ENCODE measurements around the gene MRPL43. TPM values are rescaled to one million over a fixed set of nuclear protein-coding genes. Genes with fewer than 3 reads are reported as not detected.

Gene MRPL43
- total and polyA plus RNA-seq, 2 donors (not counting 3 experiments of a cell fraction or from before 2014, with no cell fraction given) = 75.0 to 144 TPM

DNA sequence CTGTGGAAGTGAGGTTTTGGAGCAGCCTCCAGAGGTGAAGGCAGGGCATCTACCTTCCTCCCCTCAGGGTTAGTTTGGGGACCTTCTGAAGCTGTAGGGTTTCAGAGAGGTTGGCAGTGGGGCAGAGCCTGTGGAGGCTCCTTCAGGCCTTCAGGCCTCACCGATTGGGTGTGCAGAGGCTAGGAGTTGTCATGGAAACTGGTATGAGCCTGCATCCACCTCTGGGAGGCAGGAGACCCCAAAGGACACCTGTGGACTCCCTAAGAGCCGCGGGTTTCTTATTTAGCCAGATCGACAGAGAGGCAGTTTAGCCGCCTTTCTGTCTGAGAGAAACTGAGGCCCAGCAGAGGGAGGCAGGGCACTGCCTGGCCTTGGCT, 14.3 kb upstream of the MRPL43 start:
- peaks cover 34% of the 10 kb centered on the region for H3K79me2 ChIP-seq (ENCODE audit: control insufficient read depth, insufficient read depth, low read length)
- H3K9me3 ChIP-seq (replicated peaks; ENCODE audit: control insufficient read depth, insufficient read depth, low read length) = no peaks in the 10 kb centered on the region

More for the DNA sequence above, 14.3 kb upstream of the MRPL43 start:
- intact Hi-C loops (cut with micrococcal nuclease) = loop anchor here (1.0 kb wide), 1 partner anchor 31 kb away; no protein-coding TSS in a partner anchor
- FAIRE-seq (no peak), DNase-seq (ENCODE audit: low read depth, low spot score) (no peak)
- ChIA-PET CTCF (interaction anchor here (1.6 to 12.6 kb wide), 3 partner anchors 10 to 65 kb away, joined by 3 to 254 read pairs (median 18); no protein-coding TSS in a partner anchor), POLR2A (no interaction called here)
- Histone ChIP-seq H3K27me3 (ENCODE audit: control insufficient read depth in 2 of 2, insufficient read depth in 2 of 2, low read length in 2 of 2) (no peaks in the 10 kb centered on the region), H3K4me2 (ENCODE audit: insufficient read depth, low read length) (peak overlapping the region; percentile 3), H3K9ac (replicated peaks; ENCODE audit: extremely low read depth, insufficient read depth, low read length) (no peak overlapping the region), H4K20me1 (replicated peaks; ENCODE audit: control insufficient read depth, extremely low read depth, insufficient read depth, low read length) (no peaks in the 10 kb centered on the region), H2AFZ (ENCODE audit: low read depth, low read length) (no peak overlapping the region), H3K9me1 (replicated peaks; ENCODE audit: control insufficient read depth, extremely low read depth, insufficient read depth, low read length) (no peaks in the 10 kb centered on the region), H3K36me3 (ENCODE audit: control insufficient read depth in 2 of 2, extremely low read depth in 1 of 2, insufficient read depth in 2 of 2, low read length in 2 of 2) (peaks cover 13 to 29% of the 10 kb centered on the region in 2 experiments), H3K4me3 (replicated peaks in 1 of 3; ENCODE audit: insufficient read depth in 1 of 3, low read depth in 1 of 3, low read length in 3 of 3) (no peak overlapping the region), H3K27ac (ENCODE audit: insufficient read depth, low read depth, low read length) (peak overlapping the region; percentile 40), H3K4me1 (ENCODE audit: control insufficient read depth, extremely low read depth, insufficient read depth, low read length) (peaks cover 29% of the 10 kb centered on the region)
- no TSS peak for BruUV-seq (replicated peaks)
- dilution Hi-C loops (cut with MboI; ENCODE audit: extremely low pct_ligation_motif_present, low sequenced_read_pairs) = no loop called here
- TF ChIP-seq FOS (IDR thresholded peaks at IDR 0.05; ENCODE audit: borderline replicate concordance, insufficient read depth, low read length) = no peak
- TF ChIP-seq, protein P1, sequence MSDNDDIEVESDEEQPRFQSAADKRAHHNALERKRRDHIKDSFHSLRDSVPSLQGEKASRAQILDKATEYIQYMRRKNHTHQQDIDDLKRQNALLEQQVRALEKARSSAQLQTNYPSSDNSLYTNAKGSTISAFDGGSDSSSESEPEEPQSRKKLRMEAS (IDR thresholded peaks at IDR 0.05; ENCODE audit: insufficient read depth, insufficient read length) = no peak
- TF ChIP-seq GATA2 (IDR thresholded peaks at IDR 0.05; ENCODE audit: insufficient read depth, insufficient read length, low read depth, low read length) = no peak
- TF ChIP-seq POLR2AphosphoS5 (IDR thresholded peaks at IDR 0.05; ENCODE audit: insufficient read depth, low read depth, low read length) = no peak
- no peak for TF ChIP-seq POLR2A (IDR thresholded peaks at IDR 0.05; ENCODE audit: low read depth, low read length)
- TF ChIP-seq JUN (IDR thresholded peaks at IDR 0.05; ENCODE audit: borderline replicate concordance, insufficient read depth, insufficient read length, low read depth) = no peak
- no peak for TF ChIP-seq MYC (IDR thresholded peaks at IDR 0.05; ENCODE audit: low read depth, low read length)
- TF ChIP-seq, protein P2, sequence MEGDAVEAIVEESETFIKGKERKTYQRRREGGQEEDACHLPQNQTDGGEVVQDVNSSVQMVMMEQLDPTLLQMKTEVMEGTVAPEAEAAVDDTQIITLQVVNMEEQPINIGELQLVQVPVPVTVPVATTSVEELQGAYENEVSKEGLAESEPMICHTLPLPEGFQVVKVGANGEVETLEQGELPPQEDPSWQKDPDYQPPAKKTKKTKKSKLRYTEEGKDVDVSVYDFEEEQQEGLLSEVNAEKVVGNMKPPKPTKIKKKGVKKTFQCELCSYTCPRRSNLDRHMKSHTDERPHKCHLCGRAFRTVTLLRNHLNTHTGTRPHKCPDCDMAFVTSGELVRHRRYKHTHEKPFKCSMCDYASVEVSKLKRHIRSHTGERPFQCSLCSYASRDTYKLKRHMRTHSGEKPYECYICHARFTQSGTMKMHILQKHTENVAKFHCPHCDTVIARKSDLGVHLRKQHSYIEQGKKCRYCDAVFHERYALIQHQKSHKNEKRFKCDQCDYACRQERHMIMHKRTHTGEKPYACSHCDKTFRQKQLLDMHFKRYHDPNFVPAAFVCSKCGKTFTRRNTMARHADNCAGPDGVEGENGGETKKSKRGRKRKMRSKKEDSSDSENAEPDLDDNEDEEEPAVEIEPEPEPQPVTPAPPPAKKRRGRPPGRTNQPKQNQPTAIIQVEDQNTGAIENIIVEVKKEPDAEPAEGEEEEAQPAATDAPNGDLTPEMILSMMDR (IDR thresholded peaks at IDR 0.05; ENCODE audit: extremely low read depth in 1 of 2, insufficient read depth in 1 of 2, low read depth in 1 of 2, low read length in 2 of 2) = no peak
- no peak for TF ChIP-seq EZH2 (IDR thresholded peaks at IDR 0.05; ENCODE audit: borderline replicate concordance, low read depth, low read length, severe bottlenecking)
